HG03039 (cell line): ENCODE data around the gene MPL.

Experiments used
- ATAC-seq: cut with Tn5 transposase; IDR thresholded peaks from one replicate; pipeline ENCODE4 v1.9.1; 2021; ENCODE audit warnings: mild to moderate bottlenecking, moderate library complexity; ENCODE audit not compliant: unreplicated experiment

Gene MPL

DNA sequence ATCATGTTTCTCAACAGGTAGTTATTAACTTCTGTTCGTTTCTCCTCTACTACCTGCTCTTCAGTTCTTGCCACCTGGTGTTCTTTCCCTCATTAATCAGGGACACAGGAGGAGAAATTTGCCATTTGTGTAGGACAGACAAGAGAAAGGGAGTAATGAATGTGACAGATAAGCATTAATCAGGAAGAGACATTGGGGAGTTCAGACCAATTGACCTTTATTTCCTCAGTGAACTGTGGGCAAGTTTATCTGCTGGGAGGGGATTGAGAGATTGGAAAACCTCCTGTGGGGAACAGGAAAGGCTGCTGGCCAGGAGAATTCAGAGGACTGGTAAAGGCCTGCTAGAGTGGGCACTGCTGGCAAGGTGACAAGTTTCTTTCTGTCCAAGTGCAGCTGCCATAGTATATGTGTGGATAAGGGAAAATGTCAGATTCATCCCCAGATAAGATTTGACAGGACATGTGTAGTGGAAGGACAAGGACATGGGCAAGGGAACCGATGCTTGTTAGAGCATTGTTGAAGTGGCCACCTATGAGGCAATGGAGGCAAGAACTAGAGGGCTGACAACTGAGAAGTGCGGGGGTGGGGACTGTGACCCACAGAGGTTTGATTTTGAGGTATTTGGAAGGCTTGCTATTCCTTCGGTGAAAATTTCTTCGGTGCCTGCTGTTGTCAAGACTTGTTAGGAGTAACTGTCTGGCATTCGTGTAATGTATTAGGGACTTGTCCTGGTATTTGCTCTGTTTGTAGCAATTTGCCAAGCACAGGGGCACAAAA is 64.7 kb downstream of the MPL start:
- no peak for ATAC-seq
